Measurements from ENCODE around the gene SYVN1. TPM values are rescaled to one million over a fixed set of nuclear protein-coding genes. Genes with fewer than 3 reads are reported as not detected.

Gene SYVN1
- total RNA-seq, 1 experiment from 2014 or later: 64.3 TPM

- BruUV-seq (replicated peaks): no TSS peak
- Histone ChIP-seq H3K4me1 (ENCODE audit: control insufficient read depth, insufficient read depth, low read length) (peaks cover 16% of the 10 kb centered on the region), H3K27me3 (ENCODE audit: control insufficient read depth, insufficient read depth, low read length) (no peaks in the 10 kb centered on the region), H3K36me3 (ENCODE audit: control insufficient read depth, insufficient read depth, low read length) (peaks cover 4% of the 10 kb centered on the region; the same call in 1 of the 2 replicates), H3K9me3 (ENCODE audit: control insufficient read depth, insufficient read depth, low read depth, low read length) (no peaks in the 10 kb centered on the region), H3K27ac (ENCODE audit: low read length) (no peak overlapping the region), H3K4me3 (ENCODE audit: low read depth in 2 of 2, low read length in 2 of 2) (no peak overlapping the region)
- ChIA-PET CTCF (no interaction called here), POLR2A (interaction anchor here (0.7 kb wide), 1 partner anchor 361 kb away, joined by 10 read pairs; no protein-coding TSS in a partner anchor)
- DNase-seq (ENCODE audit: low read depth, low spot score): no peak
- no peak for ATAC-seq
- in situ Hi-C loops (cut with HindIII; ENCODE audit: low pct_unique_long_range_greater_than_20kb, low sequenced_read_pairs) (no loop called here), intact Hi-C loops (cut with micrococcal nuclease; ENCODE audit: unreplicated experiment) (loop anchor here (10.0 kb wide), 1 partner anchor 48 kb away; the partner anchor contains the start of gene CAPN1)
- TF ChIP-seq SIN3A (IDR thresholded peaks at IDR 0.05; ENCODE audit: borderline replicate concordance, insufficient read depth, low read depth, low read length) (no peak), TCF7L2 (IDR thresholded peaks at IDR 0.05; ENCODE audit: low read depth, low read length) (no peak), CTCF (IDR thresholded peaks at IDR 0.05) (no peak), POLR2AphosphoS5 (IDR thresholded peaks at IDR 0.05; ENCODE audit: low read depth, low read length) (no peak)
- TF ChIP-seq, protein P1, sequence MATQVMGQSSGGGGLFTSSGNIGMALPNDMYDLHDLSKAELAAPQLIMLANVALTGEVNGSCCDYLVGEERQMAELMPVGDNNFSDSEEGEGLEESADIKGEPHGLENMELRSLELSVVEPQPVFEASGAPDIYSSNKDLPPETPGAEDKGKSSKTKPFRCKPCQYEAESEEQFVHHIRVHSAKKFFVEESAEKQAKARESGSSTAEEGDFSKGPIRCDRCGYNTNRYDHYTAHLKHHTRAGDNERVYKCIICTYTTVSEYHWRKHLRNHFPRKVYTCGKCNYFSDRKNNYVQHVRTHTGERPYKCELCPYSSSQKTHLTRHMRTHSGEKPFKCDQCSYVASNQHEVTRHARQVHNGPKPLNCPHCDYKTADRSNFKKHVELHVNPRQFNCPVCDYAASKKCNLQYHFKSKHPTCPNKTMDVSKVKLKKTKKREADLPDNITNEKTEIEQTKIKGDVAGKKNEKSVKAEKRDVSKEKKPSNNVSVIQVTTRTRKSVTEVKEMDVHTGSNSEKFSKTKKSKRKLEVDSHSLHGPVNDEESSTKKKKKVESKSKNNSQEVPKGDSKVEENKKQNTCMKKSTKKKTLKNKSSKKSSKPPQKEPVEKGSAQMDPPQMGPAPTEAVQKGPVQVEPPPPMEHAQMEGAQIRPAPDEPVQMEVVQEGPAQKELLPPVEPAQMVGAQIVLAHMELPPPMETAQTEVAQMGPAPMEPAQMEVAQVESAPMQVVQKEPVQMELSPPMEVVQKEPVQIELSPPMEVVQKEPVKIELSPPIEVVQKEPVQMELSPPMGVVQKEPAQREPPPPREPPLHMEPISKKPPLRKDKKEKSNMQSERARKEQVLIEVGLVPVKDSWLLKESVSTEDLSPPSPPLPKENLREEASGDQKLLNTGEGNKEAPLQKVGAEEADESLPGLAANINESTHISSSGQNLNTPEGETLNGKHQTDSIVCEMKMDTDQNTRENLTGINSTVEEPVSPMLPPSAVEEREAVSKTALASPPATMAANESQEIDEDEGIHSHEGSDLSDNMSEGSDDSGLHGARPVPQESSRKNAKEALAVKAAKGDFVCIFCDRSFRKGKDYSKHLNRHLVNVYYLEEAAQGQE (IDR thresholded peaks at IDR 0.05; ENCODE audit: insufficient read depth in 1 of 2, low read depth in 2 of 2, low read length in 1 of 2): no peak
Observed at GRCh38 chr11:65136515-65137096, 2.3 kb upstream of the SYVN1 start.

DNA sequence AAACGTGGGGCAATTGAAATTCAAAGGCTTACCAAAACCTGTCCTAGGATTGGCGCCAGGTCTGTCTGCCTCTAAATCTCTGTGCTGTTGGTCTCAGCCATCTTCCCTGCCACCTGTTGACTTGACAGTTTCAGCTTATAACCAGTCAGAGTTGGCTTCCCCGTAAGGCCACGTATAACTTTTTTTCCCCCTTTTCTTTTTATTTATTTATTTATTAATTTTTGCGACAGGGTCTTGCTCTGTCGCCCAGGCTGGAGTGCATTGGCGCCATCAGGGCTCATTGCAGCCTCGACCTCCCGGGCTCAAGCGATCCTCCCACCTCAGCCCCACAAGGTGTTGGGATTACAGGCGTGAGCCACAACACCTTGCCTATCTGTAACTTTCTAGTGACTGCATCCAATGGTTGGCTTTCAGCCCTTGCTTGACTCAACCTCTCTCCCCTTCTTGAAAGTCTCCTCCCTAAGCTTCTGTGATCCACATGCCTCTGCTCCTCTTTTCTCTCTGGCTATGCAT lies 1.4 kb upstream of the SYVN1 start:
- DNase-seq (ENCODE audit: low read depth, low spot score) (no peak), ATAC-seq (no peak)
- peaks cover 6% of the 10 kb centered on the region; the same call in 1 of the 2 replicates for H3K36me3 ChIP-seq (ENCODE audit: control insufficient read depth, insufficient read depth, low read length)
- H3K4me3 ChIP-seq (ENCODE audit: low read depth in 2 of 2, low read length in 2 of 2): peak overlapping the region; percentile 91 to 96
- H3K27ac ChIP-seq (ENCODE audit: low read length): peak overlapping the region; percentile 99
- intact Hi-C loops (cut with micrococcal nuclease; ENCODE audit: unreplicated experiment) (loop anchor here (10.0 kb wide), 1 partner anchor 49 kb away; the partner anchor contains the start of gene CAPN1), in situ Hi-C loops (cut with HindIII; ENCODE audit: low pct_unique_long_range_greater_than_20kb, low sequenced_read_pairs) (no loop called here)
- peaks cover 16% of the 10 kb centered on the region for H3K4me1 ChIP-seq (ENCODE audit: control insufficient read depth, insufficient read depth, low read length)
- POLR2A ChIA-PET: interaction anchor here (0.5 to 2.3 kb wide), 2 partner anchors 14 to 21 kb away, joined by 10 read pairs; partner anchors contain the start of genes FAU and MRPL49
- CTCF ChIA-PET: interaction anchor here (0.7 to 1.5 kb wide), 2 partner anchors 8 to 12 kb away, joined by 3 to 4 read pairs; no protein-coding TSS in a partner anchor
- no peak for TF ChIP-seq SIN3A (IDR thresholded peaks at IDR 0.05; ENCODE audit: borderline replicate concordance, insufficient read depth, low read depth, low read length)
- no peak for TF ChIP-seq TCF7L2 (IDR thresholded peaks at IDR 0.05; ENCODE audit: low read depth, low read length)
- no peak for TF ChIP-seq POLR2AphosphoS5 (IDR thresholded peaks at IDR 0.05; ENCODE audit: low read depth, low read length)
- TF ChIP-seq, protein P1 (IDR thresholded peaks at IDR 0.05; ENCODE audit: insufficient read depth in 1 of 2, low read depth in 2 of 2, low read length in 1 of 2): no peak
- no peak for TF ChIP-seq CTCF (IDR thresholded peaks at IDR 0.05)
- BruUV-seq (replicated peaks): no TSS peak
- H3K9me3 ChIP-seq (ENCODE audit: control insufficient read depth, insufficient read depth, low read depth, low read length): no peaks in the 10 kb centered on the region
- no peaks in the 10 kb centered on the region for H3K27me3 ChIP-seq (ENCODE audit: control insufficient read depth, insufficient read depth, low read length)
